Mesenchymal stem cell (in vitro differentiated cells and primary cell): ENCODE data around the gene RPE.

Experiments used
- DNase-seq: peaks from one replicate; pipeline ENCODE4 v3.0.0-alpha.2; 2013
- H2AFZ ChIP-seq: one replicate; pipeline ENCODE4 v1.6.1; 2013; ENCODE audit warnings: low read depth, mild to moderate bottlenecking, control low read depth, inconsistent platforms, low read length, moderate library complexity
- H2AK5ac ChIP-seq: 2 replicates; pipeline ENCODE4 v1.6.1; 2013; ENCODE audit warnings: low read length, moderate library complexity, mild to moderate bottlenecking, inconsistent platforms; ENCODE audit not compliant: severe bottlenecking
- H2BK120ac ChIP-seq: one replicate; pipeline ENCODE4 v1.6.1; 2013; ENCODE audit warnings: low read depth, mild to moderate bottlenecking, inconsistent platforms, low read length, moderate library complexity
- H2BK12ac ChIP-seq, 2 experiments: one replicate each; pipeline ENCODE4 v1.6.1; 2013; ENCODE audit warnings: inconsistent platforms in 2 of 2, low read length in 2 of 2, mild to moderate bottlenecking in 2 of 2, moderate library complexity in 2 of 2, control low read depth in 1 of 2
- H2BK15ac ChIP-seq: one replicate; pipeline ENCODE4 v1.6.1; 2013; ENCODE audit warnings: mild to moderate bottlenecking, low read depth, inconsistent platforms; ENCODE audit not compliant: poor library complexity, severe bottlenecking
- H2BK5ac ChIP-seq: 2 replicates; pipeline ENCODE4 v1.6.1; 2013; ENCODE audit warnings: low read depth, mild to moderate bottlenecking, low read length, control low read depth, inconsistent platforms; ENCODE audit not compliant: poor library complexity, severe bottlenecking
- H3K14ac ChIP-seq, 2 experiments: one replicate each; pipeline ENCODE4 v1.6.1; 2013; ENCODE audit warnings: inconsistent platforms in 2 of 2, low read length in 2 of 2, control low read depth in 1 of 2, mild to moderate bottlenecking in 1 of 2, moderate library complexity in 1 of 2
- H3K18ac ChIP-seq, 2 experiments: one replicate each; pipeline ENCODE4 v1.6.1; 2013; ENCODE audit warnings: inconsistent platforms in 2 of 2, low read length in 2 of 2, control low read depth in 1 of 2, low read depth in 1 of 2, mild to moderate bottlenecking in 1 of 2
- H3K23ac ChIP-seq, 2 experiments: one replicate each; pipeline ENCODE4 v1.6.1; 2013; ENCODE audit warnings: inconsistent platforms in 2 of 2, low read length in 2 of 2, mild to moderate bottlenecking in 2 of 2, moderate library complexity in 2 of 2, control low read depth in 1 of 2
- H3K27ac ChIP-seq: 2 replicates; pipeline ENCODE4 v1.5.1; 2013; ENCODE audit warnings: mild to moderate bottlenecking, moderate library complexity, low read length, control low read depth, inconsistent platforms; ENCODE audit not compliant: poor library complexity, severe bottlenecking
- H3K27me3 ChIP-seq, 2 experiments: 2 replicates each; pipeline versions ENCODE4 v1.6.1 to v1.7.0; 2013; ENCODE audit warnings: low read length in 2 of 2, mild to moderate bottlenecking in 2 of 2, moderate library complexity in 2 of 2, control low read depth in 1 of 2, inconsistent platforms in 1 of 2; ENCODE audit not compliant: control insufficient read depth in 1 of 2, insufficient read depth in 1 of 2
- H3K36me3 ChIP-seq, 2 experiments: 2 replicates each; pipeline versions ENCODE4 v1.6.1 to v1.7.0; 2013; ENCODE audit warnings: low read length in 2 of 2, control low read depth in 1 of 2, inconsistent platforms in 1 of 2, low read depth in 1 of 2, mild to moderate bottlenecking in 1 of 2; ENCODE audit not compliant: insufficient read depth in 2 of 2, control insufficient read depth in 1 of 2
- H3K4ac ChIP-seq, 2 experiments: one replicate each; pipeline ENCODE4 v1.6.1; 2013; ENCODE audit warnings: inconsistent platforms in 2 of 2, low read length in 2 of 2, mild to moderate bottlenecking in 2 of 2, moderate library complexity in 2 of 2, control low read depth in 1 of 2, low read depth in 1 of 2
- H3K4me1 ChIP-seq: 2 replicates; pipeline ENCODE4 v1.6.1; 2013; ENCODE audit warnings: low read depth, low read length, control low read depth; ENCODE audit not compliant: control insufficient read depth, insufficient read depth
- H3K4me2 ChIP-seq: 2 replicates; pipeline ENCODE4 v1.6.1; 2013; ENCODE audit warnings: low read length, mild to moderate bottlenecking, inconsistent platforms; ENCODE audit not compliant: poor library complexity, severe bottlenecking
- H3K4me3 ChIP-seq, 2 experiments: 2 replicates each; pipeline versions ENCODE4 v1.5.1 to v1.7.0; 2013; ENCODE audit warnings: low read length in 2 of 2, mild to moderate bottlenecking in 2 of 2, control low read depth in 1 of 2, low read depth in 1 of 2; ENCODE audit not compliant: insufficient read depth in 1 of 2
- H3K79me1 ChIP-seq: replicated peaks from 2 replicates; pipeline ENCODE4 v1.6.1; 2013; ENCODE audit warnings: mild to moderate bottlenecking, control low read depth, low read length, inconsistent platforms; ENCODE audit not compliant: poor library complexity, severe bottlenecking
- H3K9ac ChIP-seq: 2 replicates; pipeline ENCODE4 v1.7.0; 2013; ENCODE audit warnings: mild to moderate bottlenecking, low read length, moderate library complexity
- H3K9me3 ChIP-seq: 2 replicates; pipeline ENCODE4 v1.7.0; 2013; ENCODE audit warnings: mild to moderate bottlenecking, low read length; ENCODE audit not compliant: control insufficient read depth
- H4K8ac ChIP-seq: one replicate; pipeline ENCODE4 v1.6.1; 2013; ENCODE audit warnings: inconsistent platforms, mild to moderate bottlenecking, low read length, moderate library complexity
- H4K91ac ChIP-seq: one replicate; pipeline ENCODE4 v1.6.1; 2013; ENCODE audit warnings: mild to moderate bottlenecking, low read length, inconsistent platforms
- whole genome bisulfite sequencing: methylation state at CpG from one replicate; pipeline ENCODE4 v1.1.7; 2013; ENCODE audit warnings: mixed read lengths; 5-methylcytosine and 5-hydroxymethylcytosine counted together

Gene RPE

GRCh38 chr2:210038078-210038477 lies 35.6 kb downstream of the RPE start:
- Histone ChIP-seq H3K4me3 (no peak overlapping the region), H4K91ac (no peak overlapping the region), H2AFZ (no peak overlapping the region), H3K27ac (no peak overlapping the region), H3K9me3 (no peaks in the 10 kb centered on the region), H3K4me1 (no peaks in the 10 kb centered on the region), H3K18ac (no peak overlapping the region), H2BK15ac (no peak overlapping the region), H3K14ac (no peak overlapping the region), H2BK5ac (no peak overlapping the region), H2BK12ac (no peak overlapping the region), H3K79me1 (no peaks in the 10 kb centered on the region), H3K4me2 (no peak overlapping the region), H2BK120ac (no peak overlapping the region), H3K9ac (no peak overlapping the region), H3K36me3 (peaks cover 2 to 12% of the 10 kb centered on the region in 2 experiments), H2AK5ac (no peak overlapping the region), H4K8ac (no peak overlapping the region), H3K27me3 (no peaks in the 10 kb centered on the region), H3K23ac (no peak overlapping the region), H3K4ac (no peak overlapping the region)
- WGBS: 100% methylated on average over 1 of the region's 3 CpGs
- no peak for DNase-seq

- no peak overlapping the region for H3K4ac ChIP-seq
- H3K23ac ChIP-seq: peak overlapping the region in 1 of 2 experiments; percentile 59
- no peaks in the 10 kb centered on the region for H3K9me3 ChIP-seq
- no peak for DNase-seq
- no peak overlapping the region for H2BK12ac ChIP-seq
- H3K14ac ChIP-seq: no peak overlapping the region
- H3K4me1 ChIP-seq: no peaks in the 10 kb centered on the region
- no peak overlapping the region for H3K18ac ChIP-seq
- no peak overlapping the region for H2BK15ac ChIP-seq
- no peak overlapping the region for H2AFZ ChIP-seq
- 100% methylated on average over 2 of the region's 2 CpGs for WGBS
- H3K4me2 ChIP-seq: no peak overlapping the region
- no peak overlapping the region for H2BK120ac ChIP-seq
- H3K9ac ChIP-seq: no peak overlapping the region
- H2AK5ac ChIP-seq: no peak overlapping the region
- no peak overlapping the region for H4K91ac ChIP-seq
- no peaks in the 10 kb centered on the region for H3K27me3 ChIP-seq
- H3K27ac ChIP-seq: no peak overlapping the region
- H4K8ac ChIP-seq: no peak overlapping the region
- peaks cover 5 to 6% of the 10 kb centered on the region in 2 experiments for H3K36me3 ChIP-seq
- H3K79me1 ChIP-seq: no peaks in the 10 kb centered on the region
- H3K4me3 ChIP-seq: no peak overlapping the region
- H2BK5ac ChIP-seq: no peak overlapping the region
Observed at GRCh38 chr2:210046851-210047500, 44.5 kb downstream of the RPE start.

GRCh38 chr2:210049831-210050230 lies 47.4 kb downstream of the RPE start:
- DNase-seq: no peak
- Histone ChIP-seq H3K9me3 (peaks cover 5% of the 10 kb centered on the region), H3K36me3 (peaks cover 6 to 11% of the 10 kb centered on the region in 2 experiments), H3K79me1 (no peaks in the 10 kb centered on the region), H3K27me3 (no peaks in the 10 kb centered on the region), H3K4ac (no peak overlapping the region), H3K4me1 (no peaks in the 10 kb centered on the region), H3K4me3 (no peak overlapping the region), H3K4me2 (no peak overlapping the region), H3K23ac (no peak overlapping the region), H3K27ac (no peak overlapping the region), H3K18ac (no peak overlapping the region), H2BK15ac (no peak overlapping the region), H2BK5ac (no peak overlapping the region), H2BK120ac (no peak overlapping the region), H2AFZ (no peak overlapping the region), H2AK5ac (no peak overlapping the region), H4K91ac (no peak overlapping the region), H3K9ac (no peak overlapping the region), H3K14ac (peak overlapping the region in 1 of 2 experiments; percentile 41), H2BK12ac (no peak overlapping the region), H4K8ac (no peak overlapping the region)
- 100% methylated on average over 1 of the region's 1 CpG for WGBS

GRCh38 chr2:210050885-210051284 lies 48.4 kb downstream of the RPE start:
- no peak overlapping the region for H3K4me3 ChIP-seq
- 100% methylated on average over 1 of the region's 1 CpG for WGBS

More at GRCh38 chr2:210050885-210051284, 48.4 kb downstream of the RPE start:
- Histone ChIP-seq H3K9ac (no peak overlapping the region), H2AK5ac (no peak overlapping the region), H3K36me3 (peaks cover 7 to 13% of the 10 kb centered on the region in 2 experiments), H4K8ac (no peak overlapping the region), H2AFZ (no peak overlapping the region), H3K14ac (no peak overlapping the region), H3K79me1 (no peaks in the 10 kb centered on the region), H2BK15ac (no peak overlapping the region), H4K91ac (no peak overlapping the region), H2BK12ac (no peak overlapping the region), H3K4ac (no peak overlapping the region), H3K27me3 (no peaks in the 10 kb centered on the region), H3K9me3 (peaks cover 6% of the 10 kb centered on the region), H3K4me1 (no peaks in the 10 kb centered on the region), H3K18ac (no peak overlapping the region), H3K27ac (no peak overlapping the region), H3K23ac (no peak overlapping the region), H3K4me2 (no peak overlapping the region), H2BK5ac (no peak overlapping the region), H2BK120ac (no peak overlapping the region)
- no peak for DNase-seq
